Body of pancreas (tissue), 4 donors: Measurements from ENCODE around the gene USH1G. TPM values are rescaled to one million over a fixed set of nuclear protein-coding genes. Genes with fewer than 3 reads are reported as not detected.
"Not testable (repeated sequence)": the region's sequence is repeated elsewhere in the genome, so short reads cannot be mapped to it uniquely, and the experiment has no call there.

Experiments used
- ATAC-seq: fragments of 150-250 bp; one replicate; pipeline ENCODE4 v1.9.1; 2016
- DNase-seq, 4 donors: peaks; one replicate each; pipeline ENCODE4 v3.0.0-alpha.2; 2019
- H3K27ac ChIP-seq, 4 donors: fragments of 200-600 bp; sonication (generic); 1 replicate in 3 of 4; 2 replicates in 1 of 4; pipeline versions ENCODE4 v1.5.1 to v1.6.1; 2016 to 2019; ENCODE audit warnings: mild to moderate bottlenecking in 1 of 4, mixed read lengths in 1 of 4, moderate library complexity in 1 of 4
- H3K27me3 ChIP-seq, 2 donors: fragments of 200-600 bp; sonication (generic); one replicate each; pipeline ENCODE4 v1.6.0; 2016; ENCODE audit warnings: mild to moderate bottlenecking in 1 of 2
- H3K36me3 ChIP-seq, 2 donors: fragments of 200-600 bp; sonication (generic); replicated peaks in 1 of 2; 2 replicates each; pipeline ENCODE4 v1.5.1; 2016; ENCODE audit warnings: low read depth in 2 of 2; ENCODE audit not compliant: insufficient read depth in 1 of 2
- H3K4me1 ChIP-seq: fragments of 200-600 bp; sonication (generic); one replicate; pipeline ENCODE4 v1.6.0; 2016
- H3K4me3 ChIP-seq, 2 donors: fragments of 200-600 bp; sonication (generic); 1 replicate in 1 of 2; 2 replicates in 1 of 2; pipeline ENCODE4 v1.5.1; 2016 to 2019
- H3K9me3 ChIP-seq, 3 donors: fragments of 200-600 bp; sonication (generic); 1 replicate in 2 of 3; 2 replicates in 1 of 3; pipeline ENCODE4 v1.5.1; 2016
- POLR2A ChIP-seq, 3 donors: fragments of 450-650 bp; IDR thresholded peaks; one replicate each; pipeline ENCODE4 v1.6.1; 2016; ENCODE audit warnings: antibody characterized with exemption in 3 of 3, mild to moderate bottlenecking in 2 of 3
- WGBS, 2 donors: methylation state at CpG; one replicate each; pipeline ENCODE4 v1.1.5; 2017; 5-methylcytosine and 5-hydroxymethylcytosine counted together
- intact Hi-C: fragments of 100-400 bp; cut with DNase I; formaldehyde crosslinking; loops from one replicate; pipeline ENCODE4 v1.15.1; 2023
- total RNA-seq, 2 donors: library from RNA; depleted of rRNA; stranded (reverse); fragments of >200 nt; gene quantifications; one replicate each; pipeline ENCODE4 v1.1.0, GENCODE V29; 2016
- TF ChIP-seq, protein P1 (sequence below), 7 experiments: fragments of 450-650 bp in 4 of 7; fragments of 200-600 bp in 3 of 7; sonication (generic) in 3 of 7; IDR thresholded peaks; one replicate each; pipeline ENCODE4 v1.5.1; 2016 to 2019; ENCODE audit warnings: antibody characterized with exemption in 7 of 7

The USH1G gene
- total RNA-seq, 2 donors from 2014 or later = under 0.01 TPM; not detected in 1

DNA sequence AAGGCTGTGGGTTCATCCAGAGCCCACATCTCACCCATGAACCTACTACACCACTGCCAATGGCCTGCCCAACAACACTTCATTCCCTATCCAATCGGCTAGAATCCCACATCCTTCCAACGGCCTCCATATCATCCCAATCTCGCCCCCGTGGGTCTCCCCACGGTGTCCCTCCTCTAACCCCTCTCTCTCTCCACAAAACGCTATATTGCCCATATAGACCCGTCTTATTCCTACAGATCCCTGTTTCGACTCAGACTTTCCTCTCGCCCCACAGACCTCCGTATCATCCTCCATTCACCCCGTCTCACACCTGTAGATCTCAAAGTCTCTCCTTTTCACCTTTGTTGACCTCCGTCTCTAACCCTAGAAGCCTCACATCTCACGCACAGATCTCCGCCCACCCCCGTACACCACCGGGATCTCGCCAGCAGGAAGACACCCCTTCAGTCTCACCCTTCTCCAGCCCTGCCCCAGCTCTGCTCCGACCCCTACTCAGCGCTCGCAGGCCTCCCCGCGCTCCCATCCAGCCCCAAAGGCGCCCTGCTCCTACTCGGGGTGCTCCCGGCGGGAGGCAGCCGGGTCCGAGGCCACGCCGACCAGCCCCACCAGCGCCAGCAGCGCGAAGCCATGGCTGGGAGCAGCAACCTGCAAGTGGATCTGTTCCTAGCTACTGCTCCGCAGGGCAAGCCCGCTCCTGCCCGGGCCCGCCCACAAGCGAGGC, 50.6 kb downstream of the USH1G start, which contains the start of gene FDXR:
FDXR (minus strand) TSS at position 682 of the 724 bp plus-strand sequence; CDS start at position 632, 50 bp downstream.
- H3K36me3 ChIP-seq = no peaks in the 10 kb centered on the region
- H3K4me3 ChIP-seq = peak within 1 kb of the TSS; percentile 58 to 81
- TF ChIP-seq, protein P1, sequence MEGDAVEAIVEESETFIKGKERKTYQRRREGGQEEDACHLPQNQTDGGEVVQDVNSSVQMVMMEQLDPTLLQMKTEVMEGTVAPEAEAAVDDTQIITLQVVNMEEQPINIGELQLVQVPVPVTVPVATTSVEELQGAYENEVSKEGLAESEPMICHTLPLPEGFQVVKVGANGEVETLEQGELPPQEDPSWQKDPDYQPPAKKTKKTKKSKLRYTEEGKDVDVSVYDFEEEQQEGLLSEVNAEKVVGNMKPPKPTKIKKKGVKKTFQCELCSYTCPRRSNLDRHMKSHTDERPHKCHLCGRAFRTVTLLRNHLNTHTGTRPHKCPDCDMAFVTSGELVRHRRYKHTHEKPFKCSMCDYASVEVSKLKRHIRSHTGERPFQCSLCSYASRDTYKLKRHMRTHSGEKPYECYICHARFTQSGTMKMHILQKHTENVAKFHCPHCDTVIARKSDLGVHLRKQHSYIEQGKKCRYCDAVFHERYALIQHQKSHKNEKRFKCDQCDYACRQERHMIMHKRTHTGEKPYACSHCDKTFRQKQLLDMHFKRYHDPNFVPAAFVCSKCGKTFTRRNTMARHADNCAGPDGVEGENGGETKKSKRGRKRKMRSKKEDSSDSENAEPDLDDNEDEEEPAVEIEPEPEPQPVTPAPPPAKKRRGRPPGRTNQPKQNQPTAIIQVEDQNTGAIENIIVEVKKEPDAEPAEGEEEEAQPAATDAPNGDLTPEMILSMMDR (IDR thresholded peaks at IDR 0.05) = peak in 3 of 7 experiments; percentile 7 to 14 (median 7)
- TF ChIP-seq POLR2A (IDR thresholded peaks at IDR 0.05) = peak in 1 of 3 donors; percentile 90
- DNase-seq (no peak), ATAC-seq (peak; percentile 1)
- intact Hi-C loops = no loop called here
- peak within 1 kb of the TSS; percentile 76 to 94 (median 92) for H3K27ac ChIP-seq
- peaks cover 56% of the 10 kb centered on the region for H3K4me1 ChIP-seq
- no peaks in the 10 kb centered on the region for H3K9me3 ChIP-seq
- H3K27me3 ChIP-seq = no peaks in the 10 kb centered on the region
- WGBS, 2 donors = 7 to 11% methylated on average over 31 to 38 of the region's 38 CpGs

DNA sequence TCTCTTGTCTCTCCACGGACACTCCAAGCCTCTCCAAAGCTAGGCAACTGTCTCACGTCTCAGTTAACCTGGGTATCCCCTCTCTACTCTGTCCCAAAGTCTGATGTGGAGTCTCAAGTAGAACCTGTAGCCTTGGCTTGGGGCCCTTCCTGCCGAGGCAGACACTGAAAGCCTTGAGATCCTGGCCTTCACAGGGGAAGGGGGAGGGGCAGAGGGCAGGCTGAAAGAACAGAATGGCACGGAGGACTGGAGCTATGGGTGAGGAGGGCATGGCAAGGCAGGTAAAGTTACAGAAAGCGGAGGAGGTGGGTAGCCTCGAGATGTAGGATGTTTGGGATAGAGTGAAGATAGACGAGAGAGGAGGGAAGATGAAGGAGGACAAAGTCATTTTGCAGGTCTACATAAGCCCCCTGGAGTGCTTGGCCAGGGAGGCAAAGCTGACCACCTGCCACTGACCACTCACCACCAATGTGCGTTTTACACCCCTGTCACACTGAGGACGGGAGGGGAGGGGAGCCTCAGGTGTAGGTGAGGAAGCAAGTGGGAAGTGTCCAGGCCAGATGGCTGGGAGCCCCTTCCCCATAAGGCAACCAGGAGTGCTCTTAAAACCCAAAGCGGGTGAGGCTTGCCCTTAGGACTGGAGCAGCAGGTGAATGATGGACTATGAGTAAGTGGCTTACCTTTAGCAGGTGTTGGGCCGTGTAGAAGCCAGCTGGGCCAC, 51.5 kb downstream of the USH1G start:
- no peaks in the 10 kb centered on the region for H3K36me3 ChIP-seq
- ATAC-seq (no peak), DNase-seq (peak in 1 of 4 donors; percentile 14)
- TF ChIP-seq, protein P1 (IDR thresholded peaks at IDR 0.05) = no peak
- TF ChIP-seq POLR2A (IDR thresholded peaks at IDR 0.05) = no peak
- H3K27me3 ChIP-seq = no peaks in the 10 kb centered on the region
- H3K4me1 ChIP-seq = peaks cover 46% of the 10 kb centered on the region
- no peaks in the 10 kb centered on the region for H3K9me3 ChIP-seq
- H3K27ac ChIP-seq = no peak overlapping the region
- H3K4me3 ChIP-seq = no peak overlapping the region
- 78 to 79% methylated on average over 11 of the region's 11 CpGs for WGBS, 2 donors
- intact Hi-C loops = no loop called here

DNA sequence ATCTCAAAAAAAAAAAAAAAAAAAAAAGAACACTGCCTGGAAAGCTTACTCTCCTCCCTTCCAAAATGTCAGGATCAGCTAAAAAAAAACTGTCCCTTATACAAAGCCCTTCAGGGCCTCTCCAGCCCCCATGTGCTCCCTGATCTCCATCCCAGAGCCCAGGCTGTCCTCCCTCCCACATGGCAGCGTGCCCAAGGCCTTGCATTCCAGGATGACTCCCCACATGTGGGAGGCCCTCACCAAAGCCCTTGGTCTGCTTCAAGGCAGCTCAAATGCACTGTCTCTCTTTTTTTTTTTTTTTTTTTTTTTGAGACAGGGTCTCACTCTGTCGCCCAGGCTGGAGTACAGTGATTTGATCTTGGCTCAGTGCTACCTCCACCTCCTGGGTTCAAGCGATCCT, 52.5 kb downstream of the USH1G start:
- intact Hi-C loops = no loop called here
- WGBS, 2 donors = 75 to 85% methylated on average over 2 to 3 of the region's 3 CpGs
- DNase-seq (no peak), ATAC-seq (no peak)
- Histone ChIP-seq H3K36me3 (no peaks in the 10 kb centered on the region), H3K9me3 (no peaks in the 10 kb centered on the region), H3K4me3 (no peak overlapping the region), H3K27ac (no peak overlapping the region), H3K27me3 (no peaks in the 10 kb centered on the region), H3K4me1 (peaks cover 36% of the 10 kb centered on the region)
- no peak for TF ChIP-seq POLR2A (IDR thresholded peaks at IDR 0.05)
- TF ChIP-seq, protein P1 (IDR thresholded peaks at IDR 0.05) = no peak

DNA sequence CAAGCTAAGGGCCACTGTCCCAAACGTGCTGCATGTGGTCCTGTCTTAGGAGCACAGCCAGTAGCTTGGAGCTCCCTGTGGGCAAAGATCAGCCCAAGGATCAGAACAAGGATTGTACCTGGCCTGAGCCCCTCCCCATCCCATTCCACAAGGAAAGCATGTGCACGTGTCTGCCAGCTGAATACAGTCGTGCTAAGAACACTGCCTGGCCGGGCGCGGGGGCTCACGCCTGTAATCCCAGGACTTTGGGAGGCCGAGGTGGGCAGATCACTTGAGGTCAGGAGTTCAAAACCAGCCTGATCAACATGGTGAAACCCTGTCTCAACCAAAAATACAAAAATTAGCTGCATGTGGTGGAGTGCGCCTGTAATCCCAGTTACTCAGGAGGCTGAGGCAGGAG, 53.0 kb downstream of the USH1G start:
- peaks cover 32% of the 10 kb centered on the region for H3K4me1 ChIP-seq
- H3K9me3 ChIP-seq, intact Hi-C loops, H3K27ac ChIP-seq, H3K27me3 ChIP-seq, DNase-seq, ATAC-seq, H3K36me3 ChIP-seq, H3K4me3 ChIP-seq: not testable (repeated sequence)
- 86 to 91% methylated on average over 7 to 9 of the region's 9 CpGs for WGBS, 2 donors

DNA sequence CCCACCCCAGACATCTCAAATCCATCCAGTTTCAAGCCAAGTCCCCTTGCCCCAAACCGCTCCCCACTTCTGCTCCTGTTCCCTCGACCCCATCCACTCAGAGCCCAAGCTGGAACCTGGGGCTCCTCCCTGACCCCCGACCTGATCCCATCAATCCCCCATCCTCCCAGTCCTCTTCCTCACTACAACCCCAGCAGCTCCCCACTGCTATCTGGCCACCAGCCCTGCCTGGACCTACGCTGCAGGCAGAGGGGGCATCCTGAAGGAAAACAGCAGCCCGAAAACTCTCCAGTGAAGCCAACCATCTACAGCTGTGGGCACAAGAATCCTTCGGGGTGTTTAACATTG, 54.2 kb downstream of the USH1G start:
- Histone ChIP-seq H3K4me3 (no peak overlapping the region), H3K36me3 (no peaks in the 10 kb centered on the region), H3K27me3 (no peaks in the 10 kb centered on the region), H3K4me1 (peaks cover 22% of the 10 kb centered on the region), H3K27ac (no peak overlapping the region), H3K9me3 (no peaks in the 10 kb centered on the region)
- WGBS, 2 donors = 82 to 94% methylated on average over 6 of the region's 6 CpGs
- no peak for DNase-seq
- intact Hi-C loops = loop anchor here (5.0 kb wide), 1 partner anchor 127 kb away; no protein-coding TSS in a partner anchor
- ATAC-seq = no peak
- TF ChIP-seq POLR2A (IDR thresholded peaks at IDR 0.05) = no peak
- TF ChIP-seq, protein P1 (IDR thresholded peaks at IDR 0.05) = no peak
